Measurements from ENCODE around the gene SHISAL1.

The SHISAL1 gene

DNA sequence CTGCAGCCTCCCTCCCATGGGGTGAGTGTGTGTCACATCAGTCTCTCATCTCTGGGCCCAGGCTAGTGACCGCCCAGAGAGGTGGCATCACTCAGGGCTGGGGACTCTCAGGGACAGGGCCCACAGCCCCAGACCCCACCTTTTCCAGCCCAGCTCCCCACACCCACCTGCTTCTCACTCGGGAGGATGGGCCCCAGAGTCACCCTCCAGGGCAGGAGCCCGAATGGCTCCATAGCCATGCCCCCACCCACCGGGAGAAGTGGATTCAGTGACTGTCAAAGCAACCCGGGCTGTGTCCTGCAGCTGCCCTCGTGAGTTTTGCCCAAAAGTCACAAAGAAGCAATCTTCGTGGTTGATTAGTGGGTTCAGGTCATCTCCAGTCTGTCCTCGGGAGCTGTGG, 106.1 kb downstream of the SHISAL1 start:
- Histone ChIP-seq H3K9me3 (no peaks in the 10 kb centered on the region; the same call in 1 of the 2 replicates), H3K4me1 (peaks cover 2% of the 10 kb centered on the region), H3K27me3 (0 out of 2 replicates have a peak, but pooled peaks cover 3% of the 10 kb centered on the region), H3K36me3 (no peaks in the 10 kb centered on the region), H3K4me3 (ENCODE audit: low read depth, low read length) (no peak overlapping the region)
- no peak for TF ChIP-seq CTCF (IDR thresholded peaks at IDR 0.05; ENCODE audit: low read depth, low read length)
- no peak for DNase-seq

GRCh38 chr22:44206330-44206645, 106.5 kb downstream of the SHISAL1 start:
- no peak for TF ChIP-seq CTCF (IDR thresholded peaks at IDR 0.05; ENCODE audit: low read depth, low read length)
- Histone ChIP-seq H3K4me1 (peaks cover 2% of the 10 kb centered on the region), H3K9me3 (no peaks in the 10 kb centered on the region; the same call in 1 of the 2 replicates), H3K27me3 (no peaks in the 10 kb centered on the region), H3K4me3 (ENCODE audit: low read depth, low read length) (no peak overlapping the region), H3K36me3 (no peaks in the 10 kb centered on the region)
- DNase-seq = no peak

DNA sequence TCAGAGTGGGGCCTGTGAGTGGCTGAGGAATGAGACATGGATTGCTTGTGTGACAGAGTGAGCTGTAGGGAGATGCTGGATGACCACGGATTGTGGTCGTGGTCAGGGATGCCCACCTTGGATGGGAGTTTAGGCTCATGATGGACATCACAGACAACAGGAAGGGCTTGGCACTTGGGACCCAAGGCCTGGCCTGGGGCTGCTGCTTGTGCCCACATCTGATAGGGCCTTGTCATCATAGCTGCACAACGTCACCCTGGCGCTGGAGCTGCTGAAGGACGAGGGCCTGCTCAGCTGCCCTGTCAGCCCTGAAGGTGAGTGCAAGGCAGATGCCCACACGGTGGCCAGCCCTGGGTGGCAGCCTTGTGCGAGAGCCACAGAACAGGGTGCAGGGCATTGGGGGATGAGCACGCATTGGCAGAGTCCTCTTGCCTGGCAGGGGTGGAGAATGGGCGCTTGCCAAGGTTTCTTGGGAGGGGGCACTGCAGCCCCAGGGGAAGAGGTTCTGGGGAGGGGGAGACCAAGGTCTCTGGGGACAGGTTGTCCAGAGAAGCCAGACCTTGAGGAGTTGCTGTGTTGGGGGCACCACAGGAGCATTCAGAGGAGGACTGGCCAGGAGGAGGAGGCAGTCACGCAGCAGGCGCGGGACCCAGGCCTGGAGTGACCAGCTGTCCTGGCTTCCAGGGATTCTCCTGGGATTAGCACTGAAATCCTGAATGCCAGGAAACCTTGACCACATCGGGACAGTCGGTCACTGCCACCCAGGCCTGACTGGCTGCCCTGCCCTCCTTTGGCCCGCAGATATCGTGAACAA, 107.0 kb downstream of the SHISAL1 start:
- no peak for DNase-seq
- TF ChIP-seq CTCF (IDR thresholded peaks at IDR 0.05; ENCODE audit: low read depth, low read length) = no peak
- no peaks in the 10 kb centered on the region; the same call in 1 of the 2 replicates for H3K9me3 ChIP-seq
- no peaks in the 10 kb centered on the region for H3K27me3 ChIP-seq
- H3K4me3 ChIP-seq (ENCODE audit: low read depth, low read length) = no peak overlapping the region
- H3K4me1 ChIP-seq = peaks cover 2% of the 10 kb centered on the region
- no peaks in the 10 kb centered on the region for H3K36me3 ChIP-seq

DNA sequence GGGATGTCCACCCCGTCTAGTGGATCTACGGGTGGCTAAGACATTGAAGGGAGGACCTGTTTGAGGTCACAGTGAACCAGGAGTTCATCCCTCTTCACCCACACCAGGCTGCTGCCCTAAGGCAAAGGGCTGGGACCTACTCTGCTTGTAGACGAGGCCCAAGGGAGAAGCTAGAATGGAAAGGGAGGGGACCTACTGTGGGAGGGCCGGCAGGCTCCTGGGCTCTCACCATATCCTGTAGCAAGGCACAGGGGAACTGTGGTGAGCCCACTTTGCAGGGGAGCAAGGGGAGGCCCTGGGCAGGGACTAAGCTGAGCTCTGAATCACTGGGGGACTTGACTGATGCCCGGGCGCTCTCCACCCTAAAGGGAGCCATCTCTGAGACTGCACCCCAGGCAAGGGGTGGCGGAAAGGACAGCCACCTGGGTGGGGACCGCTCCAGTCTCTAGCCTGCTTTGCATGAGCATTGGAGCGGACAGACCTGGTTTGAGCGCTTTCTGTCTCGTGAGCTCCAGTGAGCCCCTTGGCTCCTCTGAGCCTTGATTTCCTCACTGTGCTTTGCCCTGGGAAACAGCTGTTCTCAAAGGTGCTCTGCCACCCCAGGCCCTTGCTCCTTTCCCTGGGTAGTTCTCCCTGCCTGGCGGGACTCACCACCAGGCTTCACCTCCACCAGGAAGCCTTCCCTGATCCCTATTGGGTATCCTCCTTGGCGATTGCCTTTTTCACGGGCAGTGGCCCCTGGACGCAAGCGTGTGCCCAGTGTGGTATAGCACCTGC, 107.8 kb downstream of the SHISAL1 start:
- no peaks in the 10 kb centered on the region for H3K27me3 ChIP-seq
- H3K9me3 ChIP-seq = no peaks in the 10 kb centered on the region; the same call in 1 of the 2 replicates
- no peak for TF ChIP-seq CTCF (IDR thresholded peaks at IDR 0.05; ENCODE audit: low read depth, low read length)
- peaks cover 2% of the 10 kb centered on the region for H3K4me1 ChIP-seq
- DNase-seq = no peak
- H3K36me3 ChIP-seq = no peaks in the 10 kb centered on the region
- no peak overlapping the region for H3K4me3 ChIP-seq (ENCODE audit: low read depth, low read length)

GRCh38 chr22:44203203-44203602, 109.5 kb downstream of the SHISAL1 start:
- Histone ChIP-seq H3K4me1 (peaks cover 2% of the 10 kb centered on the region), H3K36me3 (no peaks in the 10 kb centered on the region), H3K9me3 (no peaks in the 10 kb centered on the region; the same call in 1 of the 2 replicates), H3K4me3 (ENCODE audit: low read depth, low read length) (no peak overlapping the region), H3K27me3 (no peaks in the 10 kb centered on the region)
- TF ChIP-seq CTCF (IDR thresholded peaks at IDR 0.05; ENCODE audit: low read depth, low read length) = no peak
- no peak for DNase-seq
